GM10847 (cell line): ENCODE measurements around the gene SNAPC2.
A peak's percentile ranks its signal among the peaks of the same experiment; 100 is the strongest.

Source experiments
- POLR2A ChIP-seq: IDR thresholded peaks from 2 replicates; pipeline ENCODE4 v1.6.1; 2011; ENCODE audit not compliant: insufficient read length; ENCODE audit errors: extremely low read depth

SNAPC2 gene, protein sequence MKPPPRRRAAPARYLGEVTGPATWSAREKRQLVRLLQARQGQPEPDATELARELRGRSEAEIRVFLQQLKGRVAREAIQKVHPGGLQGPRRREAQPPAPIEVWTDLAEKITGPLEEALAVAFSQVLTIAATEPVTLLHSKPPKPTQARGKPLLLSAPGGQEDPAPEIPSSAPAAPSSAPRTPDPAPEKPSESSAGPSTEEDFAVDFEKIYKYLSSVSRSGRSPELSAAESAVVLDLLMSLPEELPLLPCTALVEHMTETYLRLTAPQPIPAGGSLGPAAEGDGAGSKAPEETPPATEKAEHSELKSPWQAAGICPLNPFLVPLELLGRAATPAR

DNA sequence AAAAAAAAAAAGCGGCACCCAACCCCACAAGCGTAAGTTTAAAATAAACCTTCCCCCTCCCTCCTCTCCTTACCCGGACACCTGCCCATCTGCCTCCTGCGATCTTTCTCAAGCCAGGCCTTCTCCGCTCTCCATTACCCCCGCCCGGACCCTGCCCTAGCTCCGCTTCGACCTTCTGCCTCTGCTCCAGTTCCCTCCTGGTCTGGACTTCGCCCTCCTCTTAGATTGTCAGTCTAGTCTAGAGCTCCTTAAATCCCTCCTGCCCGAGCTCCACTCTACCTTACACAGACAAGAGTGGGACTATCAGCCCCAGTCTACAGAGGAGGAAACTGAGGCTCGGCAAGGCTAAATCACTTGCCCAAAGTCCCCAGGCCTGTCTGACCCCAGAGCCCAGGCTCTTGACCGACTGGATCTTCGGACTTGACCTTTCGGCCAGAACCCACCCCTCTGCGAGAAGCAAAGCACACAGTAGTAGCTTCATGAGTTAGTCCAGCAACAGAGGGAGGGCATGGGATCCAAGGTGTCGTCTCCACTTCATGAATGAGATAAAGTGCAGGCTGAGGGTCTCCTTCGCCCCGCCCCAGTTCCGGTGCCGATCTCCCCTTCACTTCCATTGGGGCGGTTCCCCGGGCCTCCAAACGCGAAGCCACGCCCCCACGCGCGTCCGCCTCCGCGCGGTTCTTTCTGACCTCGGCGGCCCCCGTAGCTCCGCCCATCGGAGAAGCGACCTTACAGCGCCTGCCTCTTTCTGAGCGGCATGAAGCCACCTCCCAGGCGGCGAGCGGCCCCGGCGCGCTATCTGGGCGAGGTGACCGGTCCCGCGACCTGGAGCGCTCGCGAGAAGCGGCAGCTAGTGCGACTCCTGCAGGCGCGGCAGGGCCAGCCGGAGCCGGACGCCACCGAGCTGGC lies at the start of gene SNAPC2:
Gene SNAPC2, plus strand, starts transcription at position 729 of the 909 bp plus-strand sequence. Its CDS starts 29 bp downstream, at position 758.
- peak; percentile 64 for TF ChIP-seq POLR2A

DNA sequence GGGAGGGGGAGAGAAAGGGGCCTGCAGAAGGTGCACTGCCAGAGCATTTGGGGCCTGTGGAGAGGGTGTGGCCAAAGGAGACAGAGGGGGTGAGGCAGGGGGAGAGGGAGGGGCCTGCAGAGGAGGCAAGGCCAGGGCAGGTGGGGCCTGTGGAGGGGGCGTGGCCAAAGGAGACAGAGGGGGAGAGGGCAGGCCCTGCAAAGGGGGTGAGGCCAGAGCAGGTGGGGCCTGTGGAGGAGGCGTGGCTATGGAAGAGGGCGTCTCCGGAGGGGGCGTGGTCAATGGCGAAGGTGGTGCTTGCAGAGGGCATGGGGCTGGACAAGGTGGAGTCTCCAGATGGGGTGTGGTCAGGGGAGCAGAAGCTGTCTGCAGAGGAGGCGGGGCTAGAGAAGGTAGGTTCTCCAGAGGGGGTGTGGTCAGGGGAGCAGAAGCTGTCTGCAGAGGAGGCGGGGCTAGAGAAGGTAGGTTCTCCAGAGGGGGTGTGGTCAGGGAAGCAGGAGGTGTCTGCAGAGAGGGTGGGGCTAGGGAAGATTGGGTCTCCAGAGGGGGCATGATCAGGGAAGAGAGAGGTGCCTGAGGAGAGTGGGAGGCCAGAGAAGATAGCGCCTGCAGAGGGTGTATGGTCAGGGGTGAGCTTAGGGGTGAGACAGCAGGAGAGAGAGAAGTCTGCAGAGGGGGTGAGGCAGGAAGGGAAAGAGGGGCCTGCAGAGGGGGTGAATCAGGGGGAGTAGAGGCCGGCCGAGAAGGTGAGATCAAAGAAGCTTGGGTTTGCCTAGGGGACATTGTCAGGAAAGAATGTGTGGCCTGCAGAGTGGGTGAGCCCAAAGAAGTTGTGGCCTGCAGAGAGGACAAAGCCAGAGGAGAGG lies 49.3 kb upstream of the SNAPC2 start:
- no peak for TF ChIP-seq POLR2A

- TF ChIP-seq POLR2A, result no peak
These were observed 48.5 kb upstream of the SNAPC2 start for GRCh38 chr19:7871437-7872305.

- no peak for TF ChIP-seq POLR2A
These were observed 47.6 kb upstream of the SNAPC2 start for GRCh38 chr19:7872306-7873204.

GRCh38 chr19:7873304-7874075 lies 46.6 kb upstream of the SNAPC2 start:
- TF ChIP-seq POLR2A, result no peak

GRCh38 chr19:7874076-7874896 lies 45.9 kb upstream of the SNAPC2 start, which contains the start of gene PRR36:
Gene PRR36 (minus strand): TSS chr19:7874390. CDS start chr19:7873689, 701 bp downstream.
- TF ChIP-seq POLR2A, result no peak

DNA sequence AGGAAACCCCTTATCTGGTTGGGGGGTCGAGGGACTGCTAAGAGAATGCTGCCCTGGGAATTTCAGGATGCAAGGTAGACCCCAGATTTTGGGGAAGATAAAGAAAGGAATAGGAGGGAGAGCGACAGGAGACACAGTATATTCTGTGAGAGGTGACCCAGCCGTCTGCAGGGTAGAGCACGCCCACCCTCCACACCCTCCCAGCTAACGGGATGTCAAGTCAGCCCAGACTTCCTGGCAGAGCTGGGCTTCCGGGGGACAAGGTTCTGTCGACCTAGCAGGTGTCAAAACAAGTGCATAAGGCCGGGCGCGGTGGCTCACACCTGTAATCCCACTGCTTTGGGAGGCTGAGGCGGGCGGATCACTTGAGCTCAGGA lies 45.3 kb upstream of the SNAPC2 start:
- no peak for TF ChIP-seq POLR2A

DNA sequence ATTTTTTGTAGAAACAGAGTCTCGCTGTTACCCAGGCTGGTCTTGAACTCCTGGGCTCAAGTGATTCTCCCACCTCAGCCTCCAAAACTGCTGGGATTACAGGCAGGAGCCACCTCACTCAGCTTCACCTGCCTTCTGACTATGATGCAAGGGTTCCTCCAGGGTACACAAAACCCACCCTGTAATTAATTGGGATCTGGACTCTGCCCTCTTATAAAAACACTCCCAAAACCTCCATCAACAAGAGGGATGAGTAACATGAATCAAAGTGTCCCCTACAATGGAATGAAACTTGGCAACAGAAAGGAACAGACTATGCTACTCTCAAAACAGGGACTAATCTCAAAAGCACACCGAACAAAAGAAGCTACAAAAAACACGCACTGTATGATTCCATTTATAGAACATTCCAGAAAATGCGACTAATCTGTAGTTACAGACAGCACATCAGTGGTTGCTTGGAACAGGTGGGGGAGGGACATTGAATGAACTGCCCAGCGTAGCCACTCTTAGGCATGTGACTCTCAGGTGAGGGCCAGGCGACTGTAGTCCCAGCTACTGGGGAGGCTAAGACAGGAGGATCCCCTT lies 42.8 kb upstream of the SNAPC2 start:
- no peak for TF ChIP-seq POLR2A

- TF ChIP-seq POLR2A, result no peak
These were observed 40.9 kb upstream of the SNAPC2 start for GRCh38 chr19:7879111-7879807.

DNA sequence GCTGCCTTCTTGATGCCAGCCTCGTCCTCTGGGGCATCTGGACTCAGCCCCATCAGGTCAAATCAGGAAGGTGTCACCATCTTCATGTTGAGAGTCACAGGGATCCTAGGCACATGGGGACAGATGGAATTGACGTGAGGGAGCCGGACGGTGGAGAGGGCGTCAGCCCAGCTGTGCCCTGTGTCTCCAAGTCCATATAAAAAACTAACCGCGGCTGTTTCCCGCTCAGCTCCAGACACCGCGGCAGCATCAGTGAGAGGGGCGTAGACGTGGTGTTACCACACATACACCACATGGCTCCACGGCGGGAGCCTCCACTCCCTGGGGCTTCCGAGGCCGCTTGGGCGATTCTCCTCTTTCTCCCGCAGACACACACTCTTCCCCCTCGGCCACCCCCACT lies 40.3 kb upstream of the SNAPC2 start:
- TF ChIP-seq POLR2A, result no peak

DNA sequence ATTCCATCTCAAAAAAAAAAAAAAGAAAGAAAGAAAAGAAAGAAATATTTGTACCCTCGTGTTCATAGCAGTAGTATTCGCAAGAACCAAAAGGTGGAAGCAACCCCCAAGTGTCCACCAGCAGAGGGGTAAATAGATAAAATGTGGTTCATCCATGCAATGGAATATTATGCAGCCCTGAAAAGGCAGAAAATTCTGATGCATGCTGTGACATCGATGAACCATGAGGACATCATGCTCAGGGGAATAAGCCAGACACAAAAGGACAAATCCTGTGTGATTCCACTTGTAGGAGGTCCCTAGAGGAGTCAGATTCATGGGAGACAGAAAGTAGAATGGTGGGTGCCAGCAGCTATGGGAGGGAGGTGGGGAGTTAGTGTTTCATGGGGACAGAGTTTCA lies 38.2 kb upstream of the SNAPC2 start:
- no peak for TF ChIP-seq POLR2A
